RCC 7860 (cell line): Measurements from ENCODE around the gene PAQR9.

Experiments
- DNase-seq: peaks from one replicate; pipeline ENCODE4 v3.0.0-alpha.2; 2015; ENCODE audit warnings: low spot score
- FAIRE-seq: peaks from 2 replicates; lab custom pipeline; 2012; peaks lifted over from hg19 to GRCh38; lab: Jason Lieb, UNC

Gene PAQR9

GRCh38 chr3:142926368-142926944 is 37.0 kb downstream of the PAQR9 start:
- no peak for FAIRE-seq
- no peak for DNase-seq

- DNase-seq (no peak), FAIRE-seq (no peak)
These were observed 38.3 kb downstream of the PAQR9 start for GRCh38 chr3:142925140-142925539.

DNA sequence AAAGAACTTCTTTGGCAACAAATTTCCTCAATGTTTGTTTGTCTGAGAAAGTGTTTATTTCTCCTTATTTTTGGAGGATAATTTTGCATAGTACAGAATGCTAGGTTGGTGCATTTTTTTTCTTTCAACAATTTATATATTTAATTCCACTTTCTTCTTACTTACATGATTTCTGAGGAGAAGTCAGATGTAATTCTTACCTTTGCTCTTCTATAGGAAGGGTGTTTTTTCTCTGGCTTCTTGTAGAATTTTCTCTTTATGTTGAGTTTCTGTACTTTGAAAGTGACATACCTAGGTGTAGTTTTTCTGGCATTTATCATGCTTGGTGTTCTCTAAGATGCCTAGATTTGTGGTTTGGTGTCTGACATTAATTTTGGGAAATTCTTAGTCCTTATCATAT is 39.8 kb downstream of the PAQR9 start:
- FAIRE-seq: no peak
- no peak for DNase-seq

- DNase-seq (no peak), FAIRE-seq (no peak)
These were observed 46.9 kb downstream of the PAQR9 start for GRCh38 chr3:142916605-142917004.

DNA sequence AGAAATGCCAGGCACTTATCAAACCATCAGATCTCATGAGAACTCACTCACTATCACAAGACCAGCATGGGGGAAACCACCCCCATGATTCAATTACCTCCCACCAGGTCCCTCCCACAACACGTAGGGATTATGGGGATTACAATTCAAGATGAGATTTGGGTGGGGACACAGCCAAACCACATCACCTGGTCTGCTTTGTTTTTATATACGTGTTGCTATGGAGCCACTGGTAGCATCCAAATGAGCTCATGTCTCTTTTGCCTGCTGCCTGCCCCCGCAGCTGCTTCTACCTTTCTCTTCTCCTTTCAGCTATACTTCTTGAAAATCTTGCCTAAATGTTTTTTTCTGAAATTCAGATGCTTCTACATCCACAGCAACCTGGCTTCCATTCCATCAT is 47.8 kb downstream of the PAQR9 start:
- DNase-seq: no peak
- no peak for FAIRE-seq

GRCh38 chr3:142914286-142914811 is 49.1 kb downstream of the PAQR9 start:
- no peak for DNase-seq
- FAIRE-seq: no peak

DNA sequence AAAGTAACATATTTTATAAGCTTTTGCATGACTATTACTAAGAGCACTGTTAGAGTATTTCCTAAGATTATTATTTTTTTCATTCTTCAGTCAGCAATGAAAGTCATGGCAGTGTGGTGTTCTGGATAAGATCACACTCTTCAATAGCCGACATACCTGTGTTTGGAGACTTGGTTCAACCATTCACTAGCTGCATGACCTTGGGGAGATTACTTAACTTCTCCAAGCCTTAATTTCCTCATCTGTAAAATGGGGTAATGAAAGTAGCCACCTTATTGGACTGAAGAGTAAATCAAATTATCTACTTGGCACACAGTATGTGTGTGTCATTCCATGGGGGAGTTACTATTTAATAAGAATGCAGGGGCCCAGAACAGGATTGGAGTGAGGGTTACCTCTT is 50.0 kb downstream of the PAQR9 start:
- DNase-seq (no peak), FAIRE-seq (no peak)

- DNase-seq (no peak), FAIRE-seq (no peak)
These were observed 50.9 kb downstream of the PAQR9 start for GRCh38 chr3:142912402-142913172.
